Tibial nerve (tissue), 4 donors: Measurements from ENCODE around the gene ATP2A2. TPM values are rescaled to one million over a fixed set of nuclear protein-coding genes. Genes with fewer than 3 reads are reported as not detected.
"Not testable (repeated sequence)": the region's sequence is repeated elsewhere in the genome, so short reads cannot be mapped to it uniquely, and the experiment has no call there.

ENCODE experiments used
- DNase-seq, 2 donors: peaks; one replicate each; pipeline ENCODE4 v3.0.0-alpha.2; 2019; ENCODE audit warnings: low spot score in 2 of 2
- H3K27ac ChIP-seq, 4 donors: fragments of 200-600 bp; sonication (generic) in 3 of 4; one replicate each; pipeline ENCODE4 v1.5.1; 2017 to 2019; ENCODE audit warnings: mild to moderate bottlenecking in 1 of 4
- H3K27me3 ChIP-seq, 2 donors: fragments of 200-600 bp; sonication (generic) in 1 of 2; one replicate each; pipeline versions ENCODE4 v1.5.1 to v1.6.0; 2017 to 2019
- H3K36me3 ChIP-seq, 3 donors: fragments of 200-600 bp; sonication (generic); one replicate each; pipeline ENCODE4 v1.5.1; 2018 to 2019
- H3K4me1 ChIP-seq, 4 donors: fragments of 200-600 bp; sonication (generic) in 3 of 4; one replicate each; pipeline ENCODE4 v1.5.1; 2017 to 2019
- H3K4me3 ChIP-seq, 4 donors: fragments of 200-600 bp; sonication (generic) in 3 of 4; one replicate each; pipeline ENCODE4 v1.5.1; 2017 to 2019; ENCODE audit warnings: mild to moderate bottlenecking in 1 of 4, moderate library complexity in 1 of 4
- H3K9me3 ChIP-seq, 4 donors: fragments of 200-600 bp; sonication (generic) in 3 of 4; one replicate each; pipeline ENCODE4 v1.5.1; 2017 to 2019
- CTCF ChIP-seq, 5 experiments: fragments of 200-600 bp in 3 of 5; fragments of 450-650 bp in 2 of 5; sonication (generic) in 3 of 5; IDR thresholded peaks; one replicate each; pipeline ENCODE4 v1.5.1; 2016 to 2019; ENCODE audit warnings: antibody characterized with exemption in 5 of 5, mild to moderate bottlenecking in 3 of 5, moderate library complexity in 2 of 5
- EP300 ChIP-seq, 2 donors: sonication (generic); formaldehyde crosslinking; IDR thresholded peaks; one replicate each; pipeline ENCODE4 v1.6.1; 2017; ENCODE audit warnings: antibody characterized with exemption in 2 of 2, mild to moderate bottlenecking in 1 of 2
- POLR2A ChIP-seq, 2 donors: fragments of 450-650 bp; IDR thresholded peaks; one replicate each; pipeline ENCODE4 v1.6.1; 2017; ENCODE audit warnings: antibody characterized with exemption in 2 of 2, mild to moderate bottlenecking in 2 of 2, moderate library complexity in 2 of 2
- WGBS, 2 donors: methylation state at CpG; one replicate each; pipeline ENCODE4 v1.1.5; 2018; 5-methylcytosine and 5-hydroxymethylcytosine counted together
- total RNA-seq, 4 donors: library from RNA; depleted of rRNA; stranded (reverse); fragments of >200 nt; gene quantifications; one replicate each; pipeline ENCODE4 v1.1.0, GENCODE V29; 2016

Gene ATP2A2
- total RNA-seq, 4 donors from 2014 or later, result 77.8 to 106 (median 90.1) TPM

GRCh38 chr12:110251381-110251780, 29.7 kb upstream of the ATP2A2 start:
- Histone ChIP-seq H3K9me3 (no peaks in the 10 kb centered on the region), H3K4me3 (no peak overlapping the region), H3K27me3 (no peaks in the 10 kb centered on the region), H3K36me3 (peaks cover 0 to 4% (median 0%) of the 10 kb centered on the region in 3 donors), H3K27ac (no peak overlapping the region), H3K4me1 (peaks cover 0 to 26% (median 3%) of the 10 kb centered on the region in 4 donors)
- DNase-seq, result no peak
- 80 to 81% methylated on average over 7 of the region's 7 CpGs for WGBS, 2 donors
- TF ChIP-seq POLR2A (IDR thresholded peaks at IDR 0.05) (no peak), EP300 (IDR thresholded peaks at IDR 0.05) (no peak), CTCF (IDR thresholded peaks at IDR 0.05) (no peak)

- no peak for TF ChIP-seq POLR2A (IDR thresholded peaks at IDR 0.05)
- no peak for TF ChIP-seq CTCF (IDR thresholded peaks at IDR 0.05)
- TF ChIP-seq EP300 (IDR thresholded peaks at IDR 0.05), result no peak
- Histone ChIP-seq H3K9me3 (no peaks in the 10 kb centered on the region), H3K27me3 (no peaks in the 10 kb centered on the region), H3K4me3 (no peak overlapping the region), H3K27ac (peak overlapping the region in 2 of 4 donors; percentile 58 to 60), H3K36me3 (no peaks in the 10 kb centered on the region), H3K4me1 (peaks cover 0 to 22% (median 3%) of the 10 kb centered on the region in 4 donors)
- no peak for DNase-seq
- 76 to 85% methylated on average over 9 of the region's 9 CpGs for WGBS, 2 donors
These were observed 28.3 kb upstream of the ATP2A2 start for GRCh38 chr12:110252716-110253115.

- peaks cover 0 to 20% (median 3%) of the 10 kb centered on the region in 4 donors for H3K4me1 ChIP-seq
These were observed 27.9 kb upstream of the ATP2A2 start for GRCh38 chr12:110253176-110253575.

GRCh38 chr12:110254971-110255540, 26.0 kb upstream of the ATP2A2 start:
- no peak overlapping the region for H3K4me3 ChIP-seq
- TF ChIP-seq CTCF (IDR thresholded peaks at IDR 0.05) (no peak), POLR2A (IDR thresholded peaks at IDR 0.05) (no peak), EP300 (IDR thresholded peaks at IDR 0.05) (no peak)
- H3K27ac ChIP-seq, result no peak overlapping the region
- peaks cover 0 to 20% (median 0%) of the 10 kb centered on the region in 4 donors for H3K4me1 ChIP-seq
- H3K36me3 ChIP-seq, result no peaks in the 10 kb centered on the region
- H3K9me3 ChIP-seq, result no peaks in the 10 kb centered on the region
- H3K27me3 ChIP-seq, result no peaks in the 10 kb centered on the region
- WGBS, 2 donors, result 91 to 94% methylated on average over 6 of the region's 6 CpGs
- DNase-seq, result no peak

More at GRCh38 chr12:110253176-110253575, 27.9 kb upstream of the ATP2A2 start:
- WGBS, 2 donors, result 16 to 21% methylated on average over 9 of the region's 9 CpGs
- DNase-seq, result peak; percentile 17 to 27
- Histone ChIP-seq H3K27me3 (no peaks in the 10 kb centered on the region), H3K36me3 (no peaks in the 10 kb centered on the region), H3K9me3 (no peaks in the 10 kb centered on the region), H3K4me3 (no peak overlapping the region), H3K27ac (peak overlapping the region in 2 of 4 donors; percentile 58 to 60)
- TF ChIP-seq EP300 (IDR thresholded peaks at IDR 0.05) (peak; percentile 46 to 50), POLR2A (IDR thresholded peaks at IDR 0.05) (no peak)

- not testable (repeated sequence) for H3K36me3 ChIP-seq, DNase-seq, H3K9me3 ChIP-seq, H3K4me3 ChIP-seq, H3K27me3 ChIP-seq, H3K27ac ChIP-seq
- H3K4me1 ChIP-seq, result peaks cover 0 to 20% (median 0%) of the 10 kb centered on the region in 4 donors
- 94 to 96% methylated on average over 11 of the region's 11 CpGs for WGBS, 2 donors
These were observed 25.1 kb upstream of the ATP2A2 start for GRCh38 chr12:110255890-110256456.

- no peaks in the 10 kb centered on the region for H3K27me3 ChIP-seq
- peaks cover 0 to 20% (median 0%) of the 10 kb centered on the region in 4 donors for H3K4me1 ChIP-seq
- 56 to 58% methylated on average over 11 to 12 of the region's 12 CpGs for WGBS, 2 donors
- TF ChIP-seq EP300 (IDR thresholded peaks at IDR 0.05) (peak in 1 of 2 donors; percentile 56), CTCF (IDR thresholded peaks at IDR 0.05) (no peak)
- no peaks in the 10 kb centered on the region for H3K9me3 ChIP-seq
- no peak overlapping the region for H3K4me3 ChIP-seq
- H3K36me3 ChIP-seq, result no peaks in the 10 kb centered on the region
- DNase-seq, result peak; percentile 27 to 28
- peak overlapping the region in 3 of 4 donors; percentile 37 to 70 (median 52) for H3K27ac ChIP-seq
These were observed 24.1 kb upstream of the ATP2A2 start for GRCh38 chr12:110256780-110257431.
